GM21717 (cell line): ENCODE data around the gene BAG2.

Source experiments
- ATAC-seq: cut with Tn5 transposase; IDR thresholded peaks from one replicate; pipeline ENCODE4 v1.9.1; 2021; ENCODE audit warnings: mild to moderate bottlenecking, moderate library complexity; ENCODE audit not compliant: unreplicated experiment

The BAG2 gene

GRCh38 chr6:57221191-57221935, 49.2 kb downstream of the BAG2 start:
- ATAC-seq: peak; percentile 75

- ATAC-seq: peak; percentile 73
Measured at GRCh38 chr6:57221936-57222742, 50.0 kb downstream of the BAG2 start, which contains the start of gene RAB23. Gene RAB23 (minus strand): TSS chr6:57222307. CDS start chr6:57210380, 11,927 bp downstream.

DNA sequence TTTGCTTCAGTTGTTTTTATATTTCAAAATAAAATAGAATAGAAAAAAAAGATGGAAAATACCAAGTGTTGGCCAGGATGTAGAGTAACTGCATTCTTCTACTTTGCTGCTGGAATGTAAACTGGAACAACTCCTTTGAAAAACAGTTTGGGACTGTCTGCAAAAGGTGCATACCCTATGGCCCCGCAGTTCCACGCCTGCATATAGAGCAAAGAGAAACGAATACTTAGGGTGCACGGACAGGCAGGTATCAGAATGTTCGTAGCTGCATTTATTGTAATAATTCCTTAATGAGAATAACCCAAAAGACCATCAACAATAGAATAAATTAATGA, 50.6 kb downstream of the BAG2 start:
- ATAC-seq: no peak

DNA sequence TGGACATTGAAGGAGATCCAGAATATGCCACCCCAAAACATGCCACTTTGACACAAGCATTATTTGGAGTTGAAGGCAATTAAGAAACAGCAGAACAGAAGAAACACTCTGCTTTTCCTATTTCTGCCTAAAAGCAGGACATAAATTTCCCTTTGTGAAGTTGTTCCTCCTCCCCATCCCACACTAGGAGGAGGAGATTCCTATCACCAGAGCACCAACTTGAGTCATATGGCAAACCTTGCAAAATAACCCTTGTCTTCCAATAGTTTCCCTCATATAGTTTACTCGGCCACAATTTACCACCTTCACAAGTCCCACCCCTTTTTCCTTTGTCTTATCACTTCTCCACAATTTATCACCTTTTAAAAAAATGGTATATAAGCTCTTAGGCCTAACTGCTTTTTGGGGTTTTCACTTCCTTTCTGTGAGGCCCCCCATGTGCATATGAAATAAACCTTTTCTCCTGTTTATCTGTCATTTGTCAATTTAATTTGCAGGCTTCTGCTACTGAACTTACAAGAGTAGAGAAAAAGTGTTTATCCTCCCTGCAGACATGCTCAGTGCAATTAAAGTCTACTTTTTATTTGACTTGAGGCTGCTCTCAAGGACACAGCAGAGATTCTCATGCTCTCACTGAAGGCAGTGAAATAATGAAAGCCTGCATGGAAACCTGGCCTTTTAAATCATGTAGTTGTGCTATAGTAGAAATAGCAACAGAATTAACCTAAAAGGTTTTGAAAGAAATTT, 52.8 kb downstream of the BAG2 start:
- no peak for ATAC-seq

DNA sequence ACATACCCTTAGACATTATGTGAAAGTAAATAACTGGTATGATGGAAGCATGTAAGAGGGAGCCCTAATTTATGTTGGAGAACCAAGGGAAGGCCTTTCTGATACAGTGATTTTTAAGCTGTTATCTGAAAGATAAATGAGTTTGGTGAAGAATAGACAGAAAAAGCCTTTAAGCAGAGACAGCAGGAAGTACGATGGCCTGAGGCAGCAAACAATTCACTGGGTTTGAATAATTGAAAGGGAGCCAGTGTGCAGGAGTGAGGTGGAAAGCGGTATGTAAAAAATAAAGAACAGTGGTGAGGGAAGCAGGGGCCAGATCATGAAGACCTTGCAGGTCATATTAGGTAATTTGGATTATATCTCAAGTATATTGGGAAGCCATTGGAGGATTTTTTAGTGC, 54.1 kb downstream of the BAG2 start:
- ATAC-seq: no peak
